HG02623 (cell line): Measurements from ENCODE around the gene HCN2.
"Not testable (repeated sequence)": the region's sequence is repeated elsewhere in the genome, so short reads cannot be mapped to it uniquely, and the experiment has no call there.

Experiments used
- ATAC-seq: cut with Tn5 transposase; IDR thresholded peaks from one replicate; pipeline ENCODE4 v1.9.1; 2021; ENCODE audit warnings: moderate library complexity; ENCODE audit not compliant: unreplicated experiment

The HCN2 gene

GRCh38 chr19:602391-603301 is 13.0 kb downstream of the HCN2 start:
- ATAC-seq, result no peak

GRCh38 chr19:603302-603639 is 13.6 kb downstream of the HCN2 start:
- not testable (repeated sequence) for ATAC-seq

- ATAC-seq, result not testable (repeated sequence)
Observed at GRCh38 chr19:603779-604178, 14.1 kb downstream of the HCN2 start.

- ATAC-seq, result no peak
Observed at GRCh38 chr19:604355-604754, 14.7 kb downstream of the HCN2 start.

GRCh38 chr19:605061-605971 is 15.6 kb downstream of the HCN2 start:
- ATAC-seq, result not testable (repeated sequence)

GRCh38 chr19:607301-608154 is 17.8 kb downstream of the HCN2 start:
- no peak for ATAC-seq

- ATAC-seq, result no peak
Observed at GRCh38 chr19:608155-609003, 18.7 kb downstream of the HCN2 start.

- no peak for ATAC-seq
Observed at GRCh38 chr19:609004-609346, 19.3 kb downstream of the HCN2 start.

GRCh38 chr19:610071-610800 is 20.6 kb downstream of the HCN2 start:
- ATAC-seq, result no peak

GRCh38 chr19:610801-611480 is 21.3 kb downstream of the HCN2 start:
- ATAC-seq, result no peak

GRCh38 chr19:611481-611868 is 21.8 kb downstream of the HCN2 start:
- no peak for ATAC-seq

GRCh38 chr19:612941-613340 is 23.3 kb downstream of the HCN2 start:
- ATAC-seq, result no peak

- no peak for ATAC-seq
Observed at GRCh38 chr19:613732-614567, 24.3 kb downstream of the HCN2 start.

- no peak for ATAC-seq
Observed at GRCh38 chr19:615619-616018, 25.9 kb downstream of the HCN2 start.

GRCh38 chr19:616062-616700 is 26.5 kb downstream of the HCN2 start:
- no peak for ATAC-seq

GRCh38 chr19:616747-617526 is 27.3 kb downstream of the HCN2 start:
- ATAC-seq, result no peak
